WERI-Rb-1 (cell line): ENCODE results near the gene SIVA1.

Source experiments
- DNase-seq: peaks from one replicate; pipeline ENCODE4 v3.0.0-alpha.2; 2020
- H3K27ac ChIP-seq: fragments of 250-450 bp; sonication (Bioruptor Pico); 2 replicates; pipeline ENCODE4 v1.5.1; 2020; ENCODE audit warnings: mild to moderate bottlenecking, moderate library complexity
- H3K27me3 ChIP-seq: fragments of 250-450 bp; sonication (Bioruptor Pico); 2 replicates; pipeline ENCODE4 v1.5.1; 2021; ENCODE audit warnings: mild to moderate bottlenecking, low read depth, moderate library complexity; ENCODE audit not compliant: insufficient read depth, severe bottlenecking
- H3K36me3 ChIP-seq: fragments of 250-450 bp; sonication (Bioruptor Pico); 2 replicates; pipeline ENCODE4 v1.5.1; 2020; ENCODE audit warnings: mild to moderate bottlenecking, moderate library complexity
- H3K4me3 ChIP-seq: 2 replicates; pipeline ENCODE4 v1.5.1; 2011; ENCODE audit warnings: low read depth, mild to moderate bottlenecking, control low read depth, low read length
- H3K9me3 ChIP-seq: fragments of 250-450 bp; sonication (Bioruptor Pico); 2 replicates; pipeline ENCODE4 v1.5.1; 2021; ENCODE audit warnings: mild to moderate bottlenecking, moderate library complexity; ENCODE audit not compliant: severe bottlenecking
- TF ChIP-seq, protein P1 (sequence below): IDR thresholded peaks from 2 replicates; pipeline ENCODE4 v1.5.1; 2011; ENCODE audit warnings: low read depth, mild to moderate bottlenecking, control low read depth, inconsistent platforms, low read length

The SIVA1 gene

DNA sequence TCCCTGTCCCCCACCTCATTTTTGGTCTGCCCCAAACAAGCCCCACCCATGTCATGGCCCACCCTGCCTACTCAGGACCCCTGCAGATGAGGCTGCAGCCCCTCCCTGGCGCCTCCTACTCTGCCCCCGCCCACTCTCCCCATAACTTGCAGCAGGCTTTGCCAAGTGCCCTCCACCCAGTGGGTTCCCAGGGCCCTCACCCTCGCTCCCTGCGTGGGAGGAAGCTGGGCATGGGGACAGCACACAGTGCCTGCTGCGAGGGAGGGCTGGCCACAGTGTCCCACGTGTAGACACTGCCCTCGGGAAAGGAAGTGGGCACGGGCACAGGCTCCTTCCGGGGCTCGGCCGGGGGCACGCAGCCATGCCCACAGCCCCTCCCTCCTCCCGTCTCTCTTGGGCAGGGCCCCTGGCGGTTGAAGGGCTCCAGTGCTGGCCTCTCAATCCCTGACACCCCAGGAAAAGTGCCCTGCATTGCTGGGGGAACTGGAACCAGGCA is 33.2 kb downstream of the SIVA1 start:
- H3K36me3 ChIP-seq, result peaks cover 19% of the 10 kb centered on the region
- H3K27me3 ChIP-seq, result no peaks in the 10 kb centered on the region
- no peaks in the 10 kb centered on the region for H3K9me3 ChIP-seq
- no peak overlapping the region for H3K4me3 ChIP-seq
- H3K27ac ChIP-seq, result no peak overlapping the region
- TF ChIP-seq, protein P1, sequence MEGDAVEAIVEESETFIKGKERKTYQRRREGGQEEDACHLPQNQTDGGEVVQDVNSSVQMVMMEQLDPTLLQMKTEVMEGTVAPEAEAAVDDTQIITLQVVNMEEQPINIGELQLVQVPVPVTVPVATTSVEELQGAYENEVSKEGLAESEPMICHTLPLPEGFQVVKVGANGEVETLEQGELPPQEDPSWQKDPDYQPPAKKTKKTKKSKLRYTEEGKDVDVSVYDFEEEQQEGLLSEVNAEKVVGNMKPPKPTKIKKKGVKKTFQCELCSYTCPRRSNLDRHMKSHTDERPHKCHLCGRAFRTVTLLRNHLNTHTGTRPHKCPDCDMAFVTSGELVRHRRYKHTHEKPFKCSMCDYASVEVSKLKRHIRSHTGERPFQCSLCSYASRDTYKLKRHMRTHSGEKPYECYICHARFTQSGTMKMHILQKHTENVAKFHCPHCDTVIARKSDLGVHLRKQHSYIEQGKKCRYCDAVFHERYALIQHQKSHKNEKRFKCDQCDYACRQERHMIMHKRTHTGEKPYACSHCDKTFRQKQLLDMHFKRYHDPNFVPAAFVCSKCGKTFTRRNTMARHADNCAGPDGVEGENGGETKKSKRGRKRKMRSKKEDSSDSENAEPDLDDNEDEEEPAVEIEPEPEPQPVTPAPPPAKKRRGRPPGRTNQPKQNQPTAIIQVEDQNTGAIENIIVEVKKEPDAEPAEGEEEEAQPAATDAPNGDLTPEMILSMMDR, result no peak
- DNase-seq, result no peak

DNA sequence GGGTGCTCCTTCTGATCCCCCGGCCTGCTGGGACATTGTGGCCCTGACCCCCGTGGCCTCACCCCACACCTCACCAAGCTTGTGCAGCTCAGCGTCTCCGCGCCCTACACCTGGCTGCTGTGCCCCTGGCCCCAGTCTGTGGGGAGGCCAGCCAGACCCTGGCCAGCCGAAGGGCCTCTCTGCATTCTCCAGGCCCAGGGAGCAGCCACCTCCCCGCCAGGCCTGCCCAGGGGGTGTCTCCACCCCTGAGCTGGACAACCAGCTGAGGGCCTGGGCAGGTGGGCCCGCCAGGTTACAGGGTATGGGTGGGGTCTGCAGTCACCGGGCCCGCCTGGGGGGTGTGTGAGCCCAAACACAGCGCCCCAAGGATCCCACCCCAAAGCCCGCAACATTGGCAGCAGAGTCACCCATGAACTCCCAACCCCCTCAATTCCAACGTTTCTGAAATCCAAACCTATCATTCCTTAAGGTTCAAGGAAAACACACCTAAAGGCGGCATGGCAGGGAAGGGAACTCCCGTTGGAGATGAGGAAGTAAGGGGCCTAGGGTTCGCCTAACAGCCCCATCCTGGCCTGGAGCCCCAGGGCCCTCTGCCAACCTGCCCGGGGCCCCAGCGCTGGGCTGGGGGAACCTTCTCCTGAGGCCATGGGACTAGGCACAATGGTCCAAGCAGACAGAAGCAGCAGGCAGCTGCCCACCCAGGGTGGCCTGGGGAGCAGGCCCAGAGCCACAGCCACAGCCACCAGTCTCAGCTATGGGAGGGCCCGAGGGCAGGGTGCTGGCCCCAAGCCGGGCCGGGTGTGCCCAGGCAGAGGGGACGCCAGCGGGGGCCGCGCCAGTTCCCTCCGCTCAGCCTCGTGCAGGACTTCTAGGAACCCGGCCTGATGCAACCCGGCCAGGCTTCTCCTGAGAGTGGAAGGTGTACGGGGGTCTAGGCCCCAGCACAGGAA is 34.1 kb downstream of the SIVA1 start:
- no peaks in the 10 kb centered on the region for H3K9me3 ChIP-seq
- H3K36me3 ChIP-seq, result peaks cover 28% of the 10 kb centered on the region
- no peak overlapping the region for H3K4me3 ChIP-seq
- H3K27me3 ChIP-seq, result no peaks in the 10 kb centered on the region
- H3K27ac ChIP-seq, result no peak overlapping the region
- DNase-seq, result no peak
- TF ChIP-seq, protein P1, result no peak

DNA sequence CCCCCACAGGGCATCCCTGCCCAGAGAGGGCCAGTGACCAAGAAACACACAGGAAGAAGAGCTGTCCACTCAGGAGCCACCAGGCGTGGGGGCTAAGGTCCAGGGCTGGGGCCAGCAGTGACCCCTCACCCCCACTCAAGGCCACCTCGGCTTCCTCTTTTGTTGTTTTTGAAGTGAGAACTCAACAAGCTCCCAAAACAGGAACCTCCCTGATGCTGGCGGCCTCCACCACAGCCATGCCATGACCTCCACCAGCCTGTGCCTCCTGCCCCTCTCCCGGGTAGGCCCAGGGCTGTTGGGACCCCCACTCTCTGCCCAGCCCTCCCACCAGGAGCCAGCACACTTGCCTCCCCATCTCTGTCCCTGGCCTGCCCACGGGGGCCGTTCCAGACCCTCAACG is 34.8 kb downstream of the SIVA1 start:
- Histone ChIP-seq H3K27me3 (no peaks in the 10 kb centered on the region), H3K4me3 (no peak overlapping the region), H3K27ac (no peak overlapping the region), H3K36me3 (peaks cover 35% of the 10 kb centered on the region), H3K9me3 (no peaks in the 10 kb centered on the region)
- TF ChIP-seq, protein P1, result no peak
- DNase-seq, result no peak

DNA sequence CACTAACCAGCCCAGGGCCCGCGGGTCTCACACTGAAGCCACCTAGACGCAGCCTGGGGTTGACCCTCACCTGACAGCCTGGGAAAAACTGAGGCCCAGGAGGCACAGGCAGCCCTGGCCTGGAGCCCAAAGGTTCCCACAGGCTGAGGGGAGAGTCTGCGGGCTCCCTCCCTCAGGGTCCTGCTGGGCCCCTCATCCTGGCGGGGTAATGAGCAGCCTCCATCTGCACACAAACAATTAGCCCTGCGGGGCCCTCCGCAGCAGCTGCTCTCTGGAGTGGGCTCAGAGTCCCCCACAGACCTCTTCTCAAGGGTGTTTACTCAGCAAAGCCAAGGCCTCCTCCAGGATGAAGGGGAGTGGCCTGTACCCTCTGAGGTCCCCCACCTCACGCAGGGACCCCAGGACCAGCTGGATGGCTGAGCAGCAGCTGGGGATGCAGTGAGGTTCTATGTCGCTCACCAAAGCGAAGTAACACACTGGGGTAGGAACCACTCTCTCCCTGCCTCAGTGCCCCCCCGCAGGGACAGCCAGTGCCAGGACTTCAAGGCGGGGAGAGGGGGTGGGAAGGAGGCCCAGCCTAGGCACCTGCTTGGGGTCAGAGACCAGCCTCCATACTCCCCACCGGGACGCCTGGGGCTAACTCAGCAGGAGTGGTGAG is 35.3 kb downstream of the SIVA1 start:
- Histone ChIP-seq H3K27me3 (no peaks in the 10 kb centered on the region), H3K9me3 (no peaks in the 10 kb centered on the region), H3K27ac (no peak overlapping the region), H3K4me3 (no peak overlapping the region), H3K36me3 (peaks cover 35% of the 10 kb centered on the region)
- no peak for DNase-seq
- TF ChIP-seq, protein P1, result no peak

DNA sequence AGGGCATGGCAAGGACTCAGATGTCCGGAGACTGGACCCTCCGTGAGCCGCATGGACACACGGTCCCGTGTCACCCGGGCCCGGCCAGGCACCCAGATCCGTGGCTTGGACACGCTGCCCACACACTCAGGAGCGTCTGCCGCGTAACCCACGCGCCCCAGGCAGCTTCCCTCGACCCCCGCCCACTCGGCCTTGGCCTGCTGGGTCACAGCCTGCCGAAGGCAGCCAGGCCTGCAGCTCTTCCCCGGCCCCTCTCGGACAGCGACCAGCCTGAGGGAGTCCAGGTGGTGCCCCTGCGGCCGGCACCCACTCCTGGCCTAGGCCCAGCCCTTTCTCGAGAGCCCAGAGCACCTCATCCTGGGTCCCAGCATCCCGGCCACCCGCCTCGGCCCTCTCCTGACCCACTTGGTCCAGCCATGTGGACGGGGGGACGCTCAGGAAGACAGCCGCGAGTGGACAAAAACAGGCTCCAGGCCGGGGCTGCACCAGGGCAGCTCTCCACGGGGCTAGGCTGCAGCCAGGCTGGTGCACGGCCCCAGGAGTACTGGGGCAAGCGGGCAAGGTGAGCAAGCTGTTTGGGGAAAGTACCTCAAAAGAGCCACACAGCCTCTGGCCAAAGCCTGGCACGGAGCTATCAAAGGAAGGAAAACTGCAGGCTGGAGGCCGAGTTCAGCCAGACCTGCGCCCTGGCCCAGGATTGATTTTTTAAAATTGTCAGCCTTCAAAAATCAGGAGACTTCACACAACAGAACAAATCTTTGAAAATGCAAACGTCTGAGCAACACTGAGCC is 36.1 kb downstream of the SIVA1 start:
- H3K36me3 ChIP-seq, result peaks cover 32% of the 10 kb centered on the region
- TF ChIP-seq, protein P1, result no peak
- no peak overlapping the region for H3K27ac ChIP-seq
- no peaks in the 10 kb centered on the region for H3K27me3 ChIP-seq
- no peak overlapping the region for H3K4me3 ChIP-seq
- H3K9me3 ChIP-seq, result no peaks in the 10 kb centered on the region
- DNase-seq, result no peak
